ENCODE measurements around the gene LRRC8A. TPM values are rescaled to one million over a fixed set of nuclear protein-coding genes. Genes with fewer than 3 reads are reported as not detected.

LRRC8A gene
- total and polyA plus RNA-seq, 2 of the 8 experiments (the other 6 are each of a cell fraction or from before 2014, with no cell fraction given): 103 to 111 TPM

DNA sequence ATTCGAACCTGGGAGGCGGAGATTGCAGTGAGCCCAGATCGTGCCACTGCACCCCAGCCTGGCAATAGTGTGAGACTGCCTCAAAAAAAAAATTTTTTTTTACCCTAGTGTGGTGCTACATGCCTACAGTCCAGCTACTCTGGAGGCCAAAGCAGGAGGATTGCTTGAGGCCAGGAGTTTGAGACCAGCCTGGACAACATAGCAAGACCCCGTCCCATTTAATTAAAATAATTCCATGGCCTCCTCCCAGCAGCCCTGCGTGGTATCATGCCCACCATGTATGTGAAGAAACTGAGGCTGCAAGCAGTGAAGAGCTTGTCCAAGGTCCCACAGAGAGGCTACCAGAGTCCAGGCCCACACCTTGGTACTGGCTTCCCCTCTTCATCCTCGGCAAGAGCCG, 19.4 kb downstream of the LRRC8A start:
- H3K79me1 ChIP-seq (ENCODE audit: low read depth, low read length): peaks cover 13% of the 10 kb centered on the region
- H3K18ac ChIP-seq (ENCODE audit: extremely low read depth, low read length): no peak overlapping the region
- DNase-seq (ENCODE audit: low read depth in 1 of 2, low spot score in 2 of 2): no peak
- no peak overlapping the region for H3K9ac ChIP-seq (replicated peaks in 1 of 4; ENCODE audit: extremely low read depth in 1 of 4, low read depth in 3 of 4, low read length in 3 of 4)
- H3K23ac ChIP-seq (ENCODE audit: insufficient read length): no peak overlapping the region
- H2BK5ac ChIP-seq (ENCODE audit: low read depth, low read length): no peak overlapping the region
- no peak overlapping the region for H3K56ac ChIP-seq (replicated peaks; ENCODE audit: insufficient read length, low read depth, low read length)
- H3K4me2 ChIP-seq (ENCODE audit: insufficient read depth in 1 of 2, low read depth in 2 of 2, low read length in 2 of 2): no peak overlapping the region
- H2BK12ac ChIP-seq (ENCODE audit: low read depth, low read length): no peak overlapping the region
- H4K91ac ChIP-seq (replicated peaks; ENCODE audit: insufficient read length, low read length): no peak overlapping the region
- no peak for FAIRE-seq
- no peak overlapping the region for H4K5ac ChIP-seq (ENCODE audit: insufficient read length, low read depth, low read length)
- no peaks in the 10 kb centered on the region for H3K27me3 ChIP-seq (replicated peaks in 1 of 4; ENCODE audit: control insufficient read depth in 3 of 4, extremely low read depth in 1 of 4, insufficient read depth in 3 of 4, low read length in 3 of 4)
- no peak overlapping the region for H3K4me3 ChIP-seq (ENCODE audit: extremely low read depth in 1 of 4, insufficient read depth in 2 of 4, low read depth in 3 of 4, low read length in 4 of 4)
- H3K36me3 ChIP-seq (ENCODE audit: control insufficient read depth in 2 of 4, insufficient read depth in 4 of 4, low read length in 3 of 4): peaks cover 0 to 13% (median 2%) of the 10 kb centered on the region in 4 experiments; a peak in 4 of 8 replicates
- 94% methylated on average over 7 of the region's 7 CpGs; no CpG with 5 or more reads in 1 of the 2 experiments for WGBS, 2 experiments (ENCODE audit: extremely low coverage in 1 of 2, insufficient coverage in 1 of 2, insufficient read length in 1 of 2, insufficient replicate concordance in 2 of 2, low coverage in 1 of 2, low lambda C conversion rate in 2 of 2, missing lambda C conversion rate in 1 of 2)
- no peak overlapping the region for H3K4ac ChIP-seq (replicated peaks; ENCODE audit: insufficient read length, low read depth, low read length)
- H3K23me2 ChIP-seq (ENCODE audit: low read depth, low read length): no peaks in the 10 kb centered on the region
- TF ChIP-seq CEBPB (IDR thresholded peaks at IDR 0.05; ENCODE audit: low read depth, low read length): no peak
- TF ChIP-seq MAFK (IDR thresholded peaks at IDR 0.05; ENCODE audit: low read depth, low read length): no peak
- TF ChIP-seq POLR2AphosphoS5 (IDR thresholded peaks at IDR 0.05; ENCODE audit: low read depth, low read length): no peak
- no peak for TF ChIP-seq RBBP5 (IDR thresholded peaks at IDR 0.05; ENCODE audit: borderline replicate concordance, low read depth, low read length)
- no peak for TF ChIP-seq PHF8 (conservative IDR thresholded peaks at IDR 0.05; ENCODE audit: low read depth, low read length)
- TF ChIP-seq GTF2F1 (IDR thresholded peaks at IDR 0.05; ENCODE audit: borderline replicate concordance, low read depth, low read length): no peak
- TF ChIP-seq HDAC6 (IDR thresholded peaks at IDR 0.05; ENCODE audit: low read depth, low read length): no peak
- no peak for TF ChIP-seq YY1 (IDR thresholded peaks at IDR 0.05; ENCODE audit: low read depth, low read length)
- no peak for TF ChIP-seq SAP30 (IDR thresholded peaks at IDR 0.05; ENCODE audit: insufficient read depth, insufficient replicate concordance, low read length)
- no peak overlapping the region for H2AK5ac ChIP-seq (ENCODE audit: low read depth, low read length)
- ChIA-PET CTCF (ENCODE audit: partially characterized antibody) (interaction anchor here (0.6 to 1.0 kb wide), 2 partner anchors 24 to 100 kb away, joined by 3 to 4 read pairs; no protein-coding TSS in a partner anchor), POLR2A (ENCODE audit: partially characterized antibody) (interaction anchor here (0.7 to 1.6 kb wide), 5 partner anchors 13 to 57 kb away, joined by 3 to 4 read pairs (median 3); no protein-coding TSS in a partner anchor)
- no peak overlapping the region for H2BK120ac ChIP-seq (replicated peaks; ENCODE audit: low read depth, low read length)
- peaks cover 7 to 12% of the 10 kb centered on the region in 2 experiments for H4K20me1 ChIP-seq (replicated peaks in 1 of 2; ENCODE audit: control insufficient read depth in 1 of 2, insufficient read depth in 2 of 2, low read length in 2 of 2)
- H3K27ac ChIP-seq (ENCODE audit: low read depth, low read length): no peak overlapping the region
- H3K79me2 ChIP-seq (ENCODE audit: control insufficient read depth in 1 of 2, insufficient read depth in 2 of 2, low read length in 2 of 2): peaks cover 3 to 65% of the 10 kb centered on the region in 2 experiments; a peak in 3 of 4 replicates
- H3K9me3 ChIP-seq (ENCODE audit: insufficient read depth in 2 of 2, low read depth in 1 of 2, low read length in 1 of 2): no peaks in the 10 kb centered on the region
- H4K8ac ChIP-seq (ENCODE audit: extremely low read depth, insufficient read depth, low read length): no peak overlapping the region
- H2BK20ac ChIP-seq (ENCODE audit: low read length): no peak overlapping the region
- no peak overlapping the region for H2BK15ac ChIP-seq (ENCODE audit: low read length)
- H3K4me1 ChIP-seq (replicated peaks in 1 of 4; ENCODE audit: control insufficient read depth in 3 of 4, insufficient read depth in 4 of 4, low read length in 3 of 4): peaks cover 0 to 4% (median 0%) of the 10 kb centered on the region in 4 experiments; a peak in 1 of 7 replicates
- H2AFZ ChIP-seq (ENCODE audit: low read length): no peak overlapping the region
- no peak overlapping the region for H3K14ac ChIP-seq (ENCODE audit: insufficient read length)
